Common myeloid progenitor, CD34-positive (primary cell): ENCODE data around the gene NVL.

Experiments
- CTCF ChIA-PET: fragments of 350-600 bp; sonication (Branson Sonifier 250); formaldehyde crosslinking; loops from one replicate; lab custom pipeline; 2021; ENCODE audit warnings: antibody characterized with exemption; lab: Charles Lee
- POLR2A ChIA-PET: fragments of 350-600 bp; sonication (Branson Sonifier 250); formaldehyde crosslinking; loops from one replicate; lab custom pipeline; 2021; ENCODE audit warnings: antibody characterized with exemption; lab: Charles Lee
- DNase-seq, 3 donors: peaks; one replicate each; pipeline versions ENCODE4 v3.0.0 to v3.0.0-alpha.2; 2013
- H3K27ac ChIP-seq, 2 experiments: 1 replicate in 1 of 2; 2 replicates in 1 of 2; pipeline ENCODE4 v1.7.0; 2013; ENCODE audit warnings: inconsistent platforms in 2 of 2, low read length in 2 of 2, mild to moderate bottlenecking in 2 of 2, low read depth in 1 of 2, moderate library complexity in 1 of 2; ENCODE audit not compliant: severe bottlenecking in 2 of 2, insufficient read depth in 1 of 2, poor library complexity in 1 of 2
- H3K27me3 ChIP-seq, 5 experiments: replicated peaks in 2 of 5; 1 replicate in 3 of 5; 2 replicates in 2 of 5; pipeline versions ENCODE4 v1.6.1 to v1.7.0; 2013; ENCODE audit warnings: low read length in 4 of 5, mild to moderate bottlenecking in 2 of 5, moderate library complexity in 2 of 5, inconsistent platforms in 1 of 5; ENCODE audit not compliant: insufficient read depth in 5 of 5, control insufficient read depth in 4 of 5
- H3K36me3 ChIP-seq, 4 experiments: 1 replicate in 2 of 4; 2 replicates in 2 of 4; pipeline versions ENCODE4 v1.6.1 to v1.7.0; 2013; ENCODE audit warnings: low read length in 3 of 4, control low read depth in 1 of 4, mild to moderate bottlenecking in 1 of 4; ENCODE audit not compliant: control insufficient read depth in 4 of 4, insufficient read depth in 4 of 4
- H3K4me1 ChIP-seq, 4 experiments: 1 replicate in 3 of 4; 2 replicates in 1 of 4; pipeline versions ENCODE4 v1.6.1 to v1.7.1; 2013; ENCODE audit warnings: low read length in 3 of 4, mild to moderate bottlenecking in 3 of 4, control low read depth in 1 of 4, inconsistent platforms in 1 of 4, moderate library complexity in 1 of 4; ENCODE audit not compliant: control insufficient read depth in 4 of 4, insufficient read depth in 4 of 4; ENCODE audit errors: control extremely low read depth in 1 of 4
- H3K4me3 ChIP-seq, 7 experiments: 1 replicate in 4 of 7; 2 replicates in 3 of 7; pipeline versions ENCODE4 v1.5.1 to v1.7.0; 2013; ENCODE audit warnings: mild to moderate bottlenecking in 7 of 7, low read length in 6 of 7, moderate library complexity in 6 of 7, inconsistent platforms in 2 of 7, low read depth in 2 of 7, control low read depth in 1 of 7; ENCODE audit not compliant: insufficient read depth in 4 of 7, control insufficient read depth in 1 of 7; ENCODE audit errors: extremely low read depth in 1 of 7
- H3K9me3 ChIP-seq, 5 experiments: 1 replicate in 4 of 5; 2 replicates in 1 of 5; pipeline versions ENCODE4 v1.6.1 to v1.7.1; 2013; ENCODE audit warnings: low read length in 4 of 5, mild to moderate bottlenecking in 2 of 5, inconsistent platforms in 1 of 5, low read depth in 1 of 5, moderate library complexity in 1 of 5; ENCODE audit not compliant: control insufficient read depth in 4 of 5, insufficient read depth in 2 of 5; ENCODE audit errors: control extremely low read depth in 1 of 5
- WGBS: methylation state at CpG from one replicate; pipeline ENCODE4 v1.1.5; 2013; ENCODE audit not compliant: insufficient coverage; 5-methylcytosine and 5-hydroxymethylcytosine counted together

The NVL gene

DNA sequence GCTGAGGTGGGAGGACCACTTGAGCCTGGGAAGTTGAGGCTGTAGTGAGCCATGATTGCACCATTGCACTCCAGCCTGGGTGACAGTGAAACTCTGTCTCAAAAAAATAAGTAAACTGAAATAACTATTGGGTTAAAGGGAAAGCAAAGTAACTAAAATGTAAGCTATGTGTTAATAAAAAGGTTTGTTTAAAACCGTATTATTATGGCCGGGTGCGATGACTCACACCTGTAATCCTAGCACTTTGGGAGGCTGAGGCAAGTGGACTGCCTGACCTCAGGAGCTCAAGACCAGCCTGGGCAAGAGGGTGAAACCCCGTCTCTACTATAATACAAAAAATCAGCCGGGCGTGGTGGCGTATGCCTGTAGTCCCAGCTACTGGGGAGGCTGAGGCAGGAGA lies 27.0 kb downstream of the NVL start:
- DNase-seq, result no peak
- no peaks in the 10 kb centered on the region for H3K4me1 ChIP-seq
- no peaks in the 10 kb centered on the region for H3K9me3 ChIP-seq
- ChIA-PET POLR2A (interaction anchor here (0.6 kb wide), 1 partner anchor 90 kb away, joined by 5 read pairs; no protein-coding TSS in a partner anchor), CTCF (interaction anchor here (1.9 kb wide), 1 partner anchor 11 kb away, joined by 7 read pairs; no protein-coding TSS in a partner anchor)
- H3K27me3 ChIP-seq, result no peaks in the 10 kb centered on the region
- H3K4me3 ChIP-seq, result no peak overlapping the region
- WGBS, result 74% methylated on average over 3 of the region's 7 CpGs
- H3K27ac ChIP-seq, result no peak overlapping the region
- peaks cover 15 to 81% (median 55%) of the 10 kb centered on the region in 4 experiments for H3K36me3 ChIP-seq

DNA sequence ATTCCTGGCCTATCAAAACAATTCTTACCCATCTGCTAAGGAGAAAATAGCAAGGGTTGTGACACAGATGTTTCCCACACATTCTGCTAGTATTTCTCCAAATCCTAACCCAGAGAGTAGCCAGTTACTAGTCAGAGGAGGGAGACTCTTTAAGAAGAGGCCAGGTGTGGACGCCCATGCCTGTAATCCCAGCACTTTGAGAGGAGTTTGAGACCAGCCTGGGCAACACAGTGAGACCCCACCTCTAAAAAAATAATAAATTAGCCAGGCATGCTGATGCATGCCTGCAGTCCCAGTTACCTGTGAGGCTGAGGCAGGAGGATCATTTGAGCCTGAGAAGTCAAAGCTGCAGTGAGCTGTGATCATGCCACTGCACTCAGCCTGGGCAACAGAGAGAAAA lies 28.6 kb downstream of the NVL start:
- Histone ChIP-seq H3K27ac (no peak overlapping the region), H3K4me1 (no peaks in the 10 kb centered on the region), H3K27me3 (no peaks in the 10 kb centered on the region), H3K9me3 (no peaks in the 10 kb centered on the region), H3K4me3 (no peak overlapping the region), H3K36me3 (peaks cover 12 to 73% (median 53%) of the 10 kb centered on the region in 4 experiments)
- WGBS, result 100% methylated on average over 1 of the region's 1 CpG
- ChIA-PET CTCF (interaction anchor here (1.9 kb wide), 1 partner anchor 10 kb away, joined by 7 read pairs; no protein-coding TSS in a partner anchor), POLR2A (no interaction called here)
- no peak for DNase-seq

DNA sequence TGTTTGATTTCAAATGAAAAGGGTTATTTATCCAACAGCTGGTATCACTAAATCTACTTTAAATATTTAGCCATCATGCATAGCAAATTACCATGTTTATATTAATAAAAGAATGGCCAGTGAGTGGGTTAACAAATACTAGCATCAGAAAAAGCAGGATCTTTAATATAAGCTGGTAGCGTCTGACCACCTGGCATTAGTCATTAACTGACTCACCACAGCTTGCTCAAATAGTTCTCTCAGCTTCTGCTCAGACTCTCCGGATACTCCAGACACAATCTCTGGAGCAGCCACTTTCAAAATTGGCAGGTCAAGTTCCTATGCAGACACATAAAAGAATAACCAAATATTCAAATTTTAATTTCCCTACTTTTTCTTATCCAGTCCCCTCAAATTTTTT lies 29.6 kb downstream of the NVL start:
- H3K9me3 ChIP-seq, result no peaks in the 10 kb centered on the region
- CTCF ChIA-PET, result interaction anchor here (1.1 kb wide), 1 partner anchor 15 kb away, joined by 3 read pairs; no protein-coding TSS in a partner anchor
- H3K27ac ChIP-seq, result no peak overlapping the region
- no peak overlapping the region for H3K4me3 ChIP-seq
- POLR2A ChIA-PET, result no interaction called here
- DNase-seq, result no peak
- peaks cover 10 to 73% (median 52%) of the 10 kb centered on the region in 4 experiments for H3K36me3 ChIP-seq
- WGBS, result 96% methylated on average over 2 of the region's 2 CpGs
- H3K4me1 ChIP-seq, result no peaks in the 10 kb centered on the region
- no peaks in the 10 kb centered on the region for H3K27me3 ChIP-seq

DNA sequence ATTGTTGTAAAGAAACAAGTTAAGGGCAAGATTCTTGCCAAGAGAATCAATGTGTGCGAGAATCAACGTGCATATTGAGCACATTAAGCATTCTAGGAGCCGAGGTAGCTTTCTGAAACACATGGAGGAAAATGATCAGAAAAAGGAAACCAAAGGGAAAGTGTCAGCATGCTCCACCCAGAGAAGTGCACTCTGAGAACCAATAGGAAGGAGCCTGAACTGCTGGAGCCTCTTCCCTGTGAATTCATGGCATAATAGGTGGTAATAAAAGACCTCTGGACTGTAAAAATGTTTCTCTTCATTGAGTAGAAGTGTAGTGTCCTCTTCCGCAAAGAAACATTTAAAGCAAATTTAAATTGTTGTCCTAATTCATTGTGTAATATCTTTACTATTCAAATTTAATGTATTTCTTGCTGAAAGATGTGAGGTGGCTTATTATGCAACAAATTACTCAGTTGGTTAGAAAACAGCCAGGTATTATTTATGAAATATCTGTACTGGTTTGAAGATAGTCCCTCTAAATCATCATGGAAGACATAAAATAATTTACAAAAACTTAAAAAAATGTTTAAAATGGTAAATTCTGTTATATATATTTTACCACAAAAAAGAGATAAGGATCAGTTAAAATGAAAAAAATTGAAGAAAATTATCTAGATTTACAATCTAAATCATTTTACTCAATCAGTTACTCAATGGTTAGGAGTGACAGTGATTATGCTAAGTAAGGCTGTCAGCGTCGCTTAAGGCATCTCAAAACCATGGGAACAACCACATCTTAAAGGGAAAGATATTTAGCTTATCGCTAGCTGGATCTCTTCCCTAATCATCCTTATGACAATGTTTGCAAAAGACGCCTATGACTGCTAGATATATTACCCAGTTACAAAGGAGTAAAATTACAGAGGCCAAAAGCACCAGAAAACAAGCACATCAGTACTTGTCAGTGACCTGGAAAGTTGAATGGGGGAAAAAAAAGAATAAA lies 31.3 kb downstream of the NVL start:
- no peak overlapping the region for H3K27ac ChIP-seq
- H3K4me1 ChIP-seq, result no peaks in the 10 kb centered on the region
- ChIA-PET CTCF (no interaction called here), POLR2A (no interaction called here)
- H3K36me3 ChIP-seq, result peaks cover 5 to 74% (median 57%) of the 10 kb centered on the region in 4 experiments
- no peak overlapping the region for H3K4me3 ChIP-seq
- no peaks in the 10 kb centered on the region for H3K27me3 ChIP-seq
- no peak for DNase-seq
- WGBS, result 96% methylated on average over 5 of the region's 8 CpGs
- no peaks in the 10 kb centered on the region for H3K9me3 ChIP-seq

DNA sequence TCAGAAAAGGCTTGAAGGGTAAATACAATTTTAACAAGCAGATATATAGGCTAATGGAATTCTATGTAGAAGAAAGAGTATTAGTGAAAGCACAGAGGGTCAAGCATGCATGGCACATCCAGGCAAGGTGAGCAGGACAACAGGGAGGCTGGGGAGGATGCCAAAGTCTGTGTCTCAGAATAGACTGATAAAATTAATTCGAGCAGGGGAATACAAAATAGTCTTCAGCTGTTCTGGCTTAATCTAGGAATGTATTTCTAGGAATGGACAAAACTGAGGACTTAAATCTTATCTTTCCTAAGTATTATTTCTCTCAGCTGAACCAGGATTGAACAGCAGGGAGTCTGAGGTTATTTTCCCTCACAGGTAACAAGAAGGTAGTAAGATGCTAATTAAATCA lies 35.2 kb downstream of the NVL start:
- POLR2A ChIA-PET, result no interaction called here

DNA sequence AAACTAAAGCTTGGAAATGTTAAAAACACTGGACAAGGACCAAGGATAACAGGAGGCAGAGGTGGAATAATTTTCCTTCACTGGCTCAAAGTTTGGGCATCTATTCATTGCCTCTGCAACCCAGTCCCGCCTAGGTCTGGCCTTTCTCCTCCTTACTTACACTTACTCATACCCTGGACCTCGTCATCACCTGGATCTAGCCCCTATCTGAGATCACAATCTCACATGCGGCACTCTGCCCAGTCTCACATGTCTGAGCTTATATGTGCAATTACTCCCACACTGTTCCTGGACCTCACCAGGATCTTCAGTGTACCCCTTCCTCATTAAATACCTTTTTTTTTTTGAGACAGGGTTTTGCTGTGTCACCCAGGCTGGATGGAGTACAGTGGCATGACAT lies 37.6 kb downstream of the NVL start:
- Histone ChIP-seq H3K27ac (no peak overlapping the region), H3K9me3 (no peaks in the 10 kb centered on the region), H3K27me3 (no peaks in the 10 kb centered on the region), H3K36me3 (peaks cover 13 to 67% (median 48%) of the 10 kb centered on the region in 4 experiments), H3K4me3 (no peak overlapping the region), H3K4me1 (no peaks in the 10 kb centered on the region)
- 100% methylated on average over 3 of the region's 3 CpGs for WGBS
- DNase-seq, result no peak
- ChIA-PET POLR2A (no interaction called here), CTCF (interaction anchor here (1.1 to 2.5 kb wide), 2 partner anchors 10 to 14 kb away, joined by 3 to 7 read pairs; no protein-coding TSS in a partner anchor)

More for the DNA sequence above, 35.2 kb downstream of the NVL start:
- Histone ChIP-seq H3K36me3 (peaks cover 7 to 65% (median 46%) of the 10 kb centered on the region in 4 experiments), H3K27me3 (no peaks in the 10 kb centered on the region), H3K27ac (no peak overlapping the region), H3K4me3 (no peak overlapping the region), H3K4me1 (no peaks in the 10 kb centered on the region), H3K9me3 (no peaks in the 10 kb centered on the region)
- CTCF ChIA-PET, result no interaction called here
- DNase-seq, result no peak
- no CpG with 5 or more reads among the region's 1 CpG for WGBS

DNA sequence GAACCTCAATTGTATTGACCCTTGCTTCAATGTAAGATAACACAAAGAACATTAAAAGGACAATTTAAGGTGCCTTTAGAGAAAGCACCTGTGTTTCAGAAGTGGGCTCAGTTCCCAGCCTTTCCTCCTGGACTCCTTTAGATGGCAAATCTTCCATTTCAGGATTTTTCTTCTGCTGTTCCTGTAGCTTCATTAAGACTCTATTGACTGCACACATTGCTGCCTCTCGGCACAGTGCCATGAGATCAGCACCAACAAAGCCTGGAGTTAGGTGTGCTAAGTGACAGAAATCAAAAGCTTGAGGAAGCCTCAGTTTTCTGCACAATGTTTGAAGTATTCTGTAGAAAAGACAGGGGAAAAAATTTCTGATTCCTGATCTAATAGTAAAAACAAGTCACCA lies 40.6 kb downstream of the NVL start:
- WGBS, result 100% methylated on average over 1 of the region's 1 CpG
- Histone ChIP-seq H3K9me3 (no peaks in the 10 kb centered on the region), H3K4me3 (no peak overlapping the region), H3K27me3 (no peaks in the 10 kb centered on the region), H3K36me3 (peaks cover 27 to 65% (median 45%) of the 10 kb centered on the region in 4 experiments), H3K27ac (no peak overlapping the region), H3K4me1 (no peaks in the 10 kb centered on the region)
- POLR2A ChIA-PET, result no interaction called here
- CTCF ChIA-PET, result no interaction called here
- DNase-seq, result no peak
